ENCODE measurements around the gene BTN2A1.
"Not testable (repeated sequence)": the region's sequence is repeated elsewhere in the genome, so short reads cannot be mapped to it uniquely, and the experiment has no call there.

BTN2A1 gene

GRCh38 chr6:26452631-26453235, 5.0 kb upstream of the BTN2A1 start:
- Histone ChIP-seq H3K36me3 (ENCODE audit: control insufficient read depth, insufficient read depth, low read length) (no peaks in the 10 kb centered on the region), H3K9me3 (ENCODE audit: control insufficient read depth, low read length) (no peaks in the 10 kb centered on the region), H3K27ac (ENCODE audit: low read depth, low read length, severe bottlenecking) (no peak overlapping the region), H3K4me3 (ENCODE audit: extremely low read depth, insufficient read depth, low read length, poor library complexity, severe bottlenecking) (no peak overlapping the region), H3K4me1 (ENCODE audit: control insufficient read depth, insufficient read depth, low read length, poor library complexity, severe bottlenecking) (peaks cover 4% of the 10 kb centered on the region)
- no CpG with 5 or more reads among the region's 1 CpG for WGBS, 2 experiments (ENCODE audit: insufficient coverage in 2 of 2)

GRCh38 chr6:26454631-26455030, 3.1 kb upstream of the BTN2A1 start:
- H3K4me3 ChIP-seq (ENCODE audit: extremely low read depth, insufficient read depth, low read length, poor library complexity, severe bottlenecking), result no peak overlapping the region
- H3K4me1 ChIP-seq (ENCODE audit: control insufficient read depth, insufficient read depth, low read length, poor library complexity, severe bottlenecking), result peaks cover 10% of the 10 kb centered on the region
- no peak overlapping the region for H3K27ac ChIP-seq (ENCODE audit: low read depth, low read length, severe bottlenecking)
- peaks cover 7% of the 10 kb centered on the region for H3K36me3 ChIP-seq (ENCODE audit: control insufficient read depth, insufficient read depth, low read length)
- H3K9me3 ChIP-seq (ENCODE audit: control insufficient read depth, low read length), result no peaks in the 10 kb centered on the region
- WGBS, 2 experiments (ENCODE audit: insufficient coverage in 2 of 2), result 67% methylated on average over 1 of the region's 1 CpG; no CpG with 5 or more reads in 1 of the 2 experiments

GRCh38 chr6:26455357-26455970, 2.3 kb upstream of the BTN2A1 start:
- no peaks in the 10 kb centered on the region for H3K9me3 ChIP-seq (ENCODE audit: control insufficient read depth, low read length)
- WGBS, 2 experiments (ENCODE audit: insufficient coverage in 2 of 2), result 82 to 100% methylated on average over 1 of the region's 3 CpGs

GRCh38 chr6:26457264-26457805, 420 bp upstream of the BTN2A1 start:
- Histone ChIP-seq H3K9me3 (ENCODE audit: control insufficient read depth, low read length) (no peaks in the 10 kb centered on the region), H3K36me3 (ENCODE audit: control insufficient read depth, insufficient read depth, low read length) (peaks cover 29% of the 10 kb centered on the region), H3K4me1 (ENCODE audit: control insufficient read depth, insufficient read depth, low read length, poor library complexity, severe bottlenecking) (peaks cover 10% of the 10 kb centered on the region), H3K27ac (ENCODE audit: low read depth, low read length, severe bottlenecking) (peak overlapping the region; percentile 75), H3K4me3 (ENCODE audit: extremely low read depth, insufficient read depth, low read length, poor library complexity, severe bottlenecking) (peak overlapping the region; percentile 95)
- 18 to 35% methylated on average over 6 of the region's 9 CpGs for WGBS, 2 experiments (ENCODE audit: insufficient coverage in 2 of 2)

More at GRCh38 chr6:26455357-26455970, 2.3 kb upstream of the BTN2A1 start:
- Histone ChIP-seq H3K27ac (ENCODE audit: low read depth, low read length, severe bottlenecking) (no peak overlapping the region), H3K36me3 (ENCODE audit: control insufficient read depth, insufficient read depth, low read length) (peaks cover 15% of the 10 kb centered on the region), H3K4me1 (ENCODE audit: control insufficient read depth, insufficient read depth, low read length, poor library complexity, severe bottlenecking) (peaks cover 10% of the 10 kb centered on the region), H3K4me3 (ENCODE audit: extremely low read depth, insufficient read depth, low read length, poor library complexity, severe bottlenecking) (no peak overlapping the region)

DNA sequence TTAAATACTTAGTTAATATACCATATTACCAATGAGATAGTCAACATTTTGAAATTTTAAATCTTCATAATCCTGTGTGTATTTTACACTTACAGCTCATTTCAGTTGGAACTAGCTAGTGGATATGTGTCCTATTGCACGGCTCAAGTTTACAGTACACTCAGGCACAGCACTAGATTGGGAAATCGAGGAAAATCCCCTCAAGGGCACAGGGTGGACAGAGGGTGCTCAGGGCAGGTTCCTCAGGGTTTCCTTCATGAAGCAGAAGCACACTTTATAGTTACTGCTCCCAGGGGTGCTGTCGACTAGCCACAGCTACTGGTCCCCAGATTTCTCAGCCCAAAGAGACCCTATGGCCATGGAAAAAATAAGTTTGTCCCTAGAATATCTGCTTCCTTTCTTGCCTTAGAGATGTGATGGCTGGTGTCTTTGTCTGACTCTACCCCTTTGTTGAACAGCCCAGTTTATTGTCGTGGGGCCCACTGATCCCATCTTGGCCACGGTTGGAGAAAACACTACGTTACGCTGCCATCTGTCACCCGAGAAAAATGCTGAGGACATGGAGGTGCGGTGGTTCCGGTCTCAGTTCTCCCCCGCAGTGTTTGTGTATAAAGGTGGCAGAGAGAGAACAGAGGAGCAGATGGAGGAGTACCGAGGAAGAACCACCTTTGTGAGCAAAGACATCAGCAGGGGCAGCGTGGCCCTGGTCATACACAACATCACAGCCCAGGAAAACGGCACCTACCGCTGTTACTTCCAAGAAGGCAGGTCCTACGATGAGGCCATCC, 1.5 kb downstream of the BTN2A1 start:
- H3K36me3 ChIP-seq (ENCODE audit: control insufficient read depth, insufficient read depth, low read length), result peaks cover 48% of the 10 kb centered on the region
- no peaks in the 10 kb centered on the region for H3K9me3 ChIP-seq (ENCODE audit: control insufficient read depth, low read length)
- 90 to 96% methylated on average over 10 to 16 of the region's 16 CpGs for WGBS, 2 experiments (ENCODE audit: insufficient coverage in 2 of 2)
- peaks cover 10% of the 10 kb centered on the region for H3K4me1 ChIP-seq (ENCODE audit: control insufficient read depth, insufficient read depth, low read length, poor library complexity, severe bottlenecking)
- peak overlapping the region; percentile 95 for H3K4me3 ChIP-seq (ENCODE audit: extremely low read depth, insufficient read depth, low read length, poor library complexity, severe bottlenecking)
- no peak overlapping the region for H3K27ac ChIP-seq (ENCODE audit: low read depth, low read length, severe bottlenecking)

DNA sequence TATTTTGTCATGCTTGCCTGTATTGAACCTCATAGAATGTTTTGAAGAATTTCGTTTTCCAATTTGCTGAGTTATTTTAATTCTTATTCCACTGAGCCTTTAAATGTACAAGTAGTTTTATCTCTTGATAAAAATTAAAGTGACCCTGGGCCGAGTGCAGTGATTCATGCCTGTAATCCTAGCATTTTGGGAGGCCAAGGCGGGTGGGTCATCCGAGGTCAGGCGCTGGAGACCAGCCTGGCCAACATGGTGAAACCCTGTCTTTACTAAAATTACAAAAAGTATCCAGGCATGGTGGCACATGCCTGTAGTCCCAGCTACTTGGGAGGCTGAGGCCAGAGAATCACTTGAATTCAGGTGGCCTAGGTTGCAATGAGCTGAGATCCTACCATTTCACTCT, 3.6 kb downstream of the BTN2A1 start:
- not testable (repeated sequence) for H3K27ac ChIP-seq (ENCODE audit: low read depth, low read length, severe bottlenecking); H3K4me1 ChIP-seq (ENCODE audit: control insufficient read depth, insufficient read depth, low read length, poor library complexity, severe bottlenecking); H3K9me3 ChIP-seq (ENCODE audit: control insufficient read depth, low read length); H3K4me3 ChIP-seq (ENCODE audit: extremely low read depth, insufficient read depth, low read length, poor library complexity, severe bottlenecking)
- 69 to 80% methylated on average over 1 to 4 of the region's 5 CpGs for WGBS, 2 experiments (ENCODE audit: insufficient coverage in 2 of 2)
- peaks cover 69% of the 10 kb centered on the region for H3K36me3 ChIP-seq (ENCODE audit: control insufficient read depth, insufficient read depth, low read length)

- H3K9me3 ChIP-seq (ENCODE audit: control insufficient read depth, low read length), result no peaks in the 10 kb centered on the region
- H3K27ac ChIP-seq (ENCODE audit: low read depth, low read length, severe bottlenecking), result no peak overlapping the region
- no peak overlapping the region for H3K4me3 ChIP-seq (ENCODE audit: extremely low read depth, insufficient read depth, low read length, poor library complexity, severe bottlenecking)
- H3K36me3 ChIP-seq (ENCODE audit: control insufficient read depth, insufficient read depth, low read length), result peaks cover 94% of the 10 kb centered on the region
- WGBS, 2 experiments (ENCODE audit: insufficient coverage in 2 of 2), result 100% methylated on average over 1 of the region's 4 CpGs; no CpG with 5 or more reads in 1 of the 2 experiments
- H3K4me1 ChIP-seq (ENCODE audit: control insufficient read depth, insufficient read depth, low read length, poor library complexity, severe bottlenecking), result peaks cover 5% of the 10 kb centered on the region
These were observed 6.3 kb downstream of the BTN2A1 start for GRCh38 chr6:26464014-26464413.

DNA sequence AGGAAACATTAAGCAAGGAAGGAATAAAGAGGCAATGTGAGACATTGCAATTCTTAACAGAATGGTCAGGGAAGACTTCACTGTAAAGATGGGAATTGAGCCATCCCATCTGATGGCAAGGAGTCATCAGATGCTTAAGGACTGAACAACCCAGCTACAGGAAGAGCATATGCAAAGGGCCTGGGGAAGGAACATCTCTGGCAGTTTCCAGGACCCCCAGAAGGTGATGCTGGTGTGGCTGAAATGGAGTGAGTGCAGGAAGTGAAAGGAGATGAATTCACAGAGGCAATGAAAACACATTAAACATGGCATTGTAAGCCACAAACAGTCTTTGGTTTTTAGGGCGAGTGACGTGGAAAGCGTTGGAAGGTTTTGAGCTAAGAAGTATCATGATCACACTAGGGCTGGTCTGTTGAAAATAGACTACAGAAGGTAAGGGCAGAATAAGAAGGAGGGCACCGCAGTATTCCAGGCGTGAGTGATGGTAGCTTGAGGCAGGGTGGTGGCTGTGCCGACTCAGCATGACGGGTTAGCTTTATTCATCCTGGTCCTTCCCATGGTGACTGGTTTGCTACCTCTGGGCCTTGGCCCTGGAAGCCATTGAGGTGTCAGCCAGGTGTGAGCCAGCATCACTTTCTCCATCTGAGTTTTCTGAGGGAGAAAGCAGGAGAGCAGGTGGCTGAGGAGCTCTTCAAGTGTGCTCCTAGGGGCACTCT, 6.8 kb downstream of the BTN2A1 start:
- H3K9me3 ChIP-seq (ENCODE audit: control insufficient read depth, low read length), result no peaks in the 10 kb centered on the region
- peaks cover 91% of the 10 kb centered on the region for H3K36me3 ChIP-seq (ENCODE audit: control insufficient read depth, insufficient read depth, low read length)
- H3K4me1 ChIP-seq (ENCODE audit: control insufficient read depth, insufficient read depth, low read length, poor library complexity, severe bottlenecking), result no peaks in the 10 kb centered on the region
- H3K27ac ChIP-seq (ENCODE audit: low read depth, low read length, severe bottlenecking), result no peak overlapping the region
- no peak overlapping the region for H3K4me3 ChIP-seq (ENCODE audit: extremely low read depth, insufficient read depth, low read length, poor library complexity, severe bottlenecking)
- WGBS, 2 experiments (ENCODE audit: insufficient coverage in 2 of 2), result 94 to 97% methylated on average over 7 of the region's 7 CpGs

DNA sequence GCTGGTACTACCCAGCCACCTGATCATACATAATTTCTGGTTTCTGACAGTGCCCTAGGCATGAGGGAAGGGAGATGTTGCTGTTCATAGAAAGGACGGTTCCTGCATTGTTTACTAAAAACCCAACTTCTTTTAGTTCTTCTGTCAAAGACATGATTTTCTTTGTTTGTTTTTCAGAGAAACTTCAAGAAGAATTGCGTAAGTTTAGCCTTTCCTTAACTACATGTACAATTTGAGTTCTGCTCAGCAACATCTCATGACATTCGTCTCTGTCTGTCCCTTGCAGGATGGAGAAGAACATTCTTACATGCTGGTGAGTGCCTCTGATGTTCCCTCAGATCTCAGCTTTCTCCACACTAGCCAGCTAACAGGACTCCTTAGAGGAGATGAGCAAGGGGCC, 8.0 kb downstream of the BTN2A1 start:
- H3K4me1 ChIP-seq (ENCODE audit: control insufficient read depth, insufficient read depth, low read length, poor library complexity, severe bottlenecking), result no peaks in the 10 kb centered on the region
- peaks cover 79% of the 10 kb centered on the region for H3K36me3 ChIP-seq (ENCODE audit: control insufficient read depth, insufficient read depth, low read length)
- H3K4me3 ChIP-seq (ENCODE audit: extremely low read depth, insufficient read depth, low read length, poor library complexity, severe bottlenecking), result no peak overlapping the region
- no peak overlapping the region for H3K27ac ChIP-seq (ENCODE audit: low read depth, low read length, severe bottlenecking)
- H3K9me3 ChIP-seq (ENCODE audit: control insufficient read depth, low read length), result no peaks in the 10 kb centered on the region
- WGBS, 2 experiments (ENCODE audit: insufficient coverage in 2 of 2), result 87% methylated on average over 3 of the region's 3 CpGs; no CpG with 5 or more reads in 1 of the 2 experiments

DNA sequence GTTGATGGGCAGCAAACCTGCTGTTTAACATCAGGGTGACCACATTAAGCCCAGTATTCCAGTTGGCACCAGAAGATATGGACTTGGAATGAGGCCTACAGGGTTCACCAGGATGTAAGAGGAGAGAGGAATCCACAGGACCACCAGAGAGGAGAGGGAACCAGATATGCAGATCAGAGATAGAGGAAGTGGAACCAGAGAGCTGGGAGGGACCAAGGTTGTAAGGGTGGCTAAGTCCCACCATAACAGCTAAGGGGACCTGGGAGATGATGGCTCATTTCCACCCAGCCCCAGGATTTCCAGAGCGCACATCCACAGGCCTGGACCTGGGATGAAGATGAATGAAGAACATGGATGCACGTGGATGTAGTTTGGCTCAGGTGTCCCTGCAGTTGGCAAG, 11.1 kb downstream of the BTN2A1 start:
- Histone ChIP-seq H3K4me3 (ENCODE audit: extremely low read depth, insufficient read depth, low read length, poor library complexity, severe bottlenecking) (no peak overlapping the region), H3K9me3 (ENCODE audit: control insufficient read depth, low read length) (peaks cover 7% of the 10 kb centered on the region), H3K27ac (ENCODE audit: low read depth, low read length, severe bottlenecking) (no peak overlapping the region), H3K4me1 (ENCODE audit: control insufficient read depth, insufficient read depth, low read length, poor library complexity, severe bottlenecking) (no peaks in the 10 kb centered on the region), H3K36me3 (ENCODE audit: control insufficient read depth, insufficient read depth, low read length) (peaks cover 53% of the 10 kb centered on the region)
- WGBS, 2 experiments (ENCODE audit: insufficient coverage in 2 of 2), result 95 to 100% methylated on average over 2 of the region's 2 CpGs

Data from mesodermal cell (in vitro differentiated cells).